ENCODE measurements around the gene CEACAM8. TPM values are rescaled to one million over a fixed set of nuclear protein-coding genes. Genes with fewer than 3 reads are reported as not detected.

The CEACAM8 gene
- total and polyA plus RNA-seq, 7 donors: 0.03 to 0.25 TPM; not detected in 5

GRCh38 chr19:42573642-42574041 is 21.1 kb downstream of the CEACAM8 start:
- Histone ChIP-seq H3K4me3 (no peak overlapping the region), H3K4me1 (no peaks in the 10 kb centered on the region), H3K27ac (no peak overlapping the region), H3K9me3 (no peaks in the 10 kb centered on the region), H3K27me3 (ENCODE audit: insufficient read depth in 3 of 3, low read length in 2 of 3) (no peaks in the 10 kb centered on the region), H3K36me3 (ENCODE audit: insufficient read depth in 1 of 2, low read depth in 1 of 2) (no peaks in the 10 kb centered on the region)
- DNase-seq (no peak), ATAC-seq (no peak)
- 50 to 60% (median 51%) methylated on average over 1 of the region's 1 CpG for WGBS, 3 donors
- intact Hi-C loops (cut with DNase I): no loop called here
- TF ChIP-seq CTCF (IDR thresholded peaks at IDR 0.05): no peak

GRCh38 chr19:42571116-42571515 is 23.6 kb downstream of the CEACAM8 start:
- H3K4me3 ChIP-seq: no peak overlapping the region
- intact Hi-C loops (cut with DNase I): no loop called here
- WGBS, 3 donors: 57 to 73% (median 68%) methylated on average over 2 of the region's 2 CpGs
- no peaks in the 10 kb centered on the region for H3K36me3 ChIP-seq (ENCODE audit: insufficient read depth in 1 of 2, low read depth in 1 of 2)
- DNase-seq (no peak), ATAC-seq (no peak)
- no peak overlapping the region for H3K27ac ChIP-seq
- H3K27me3 ChIP-seq (ENCODE audit: insufficient read depth in 3 of 3, low read length in 2 of 3): no peaks in the 10 kb centered on the region
- H3K9me3 ChIP-seq: no peaks in the 10 kb centered on the region
- TF ChIP-seq CTCF (IDR thresholded peaks at IDR 0.05): no peak
- peaks cover 3% of the 10 kb centered on the region for H3K4me1 ChIP-seq

GRCh38 chr19:42569193-42569592 is 25.5 kb downstream of the CEACAM8 start:
- intact Hi-C loops (cut with DNase I): no loop called here
- no peak for ATAC-seq
- H3K27ac ChIP-seq: no peak overlapping the region
- H3K4me3 ChIP-seq: no peak overlapping the region
- no peak for DNase-seq
- no peak for TF ChIP-seq CTCF (IDR thresholded peaks at IDR 0.05)
- H3K4me1 ChIP-seq: peaks cover 6% of the 10 kb centered on the region
- H3K36me3 ChIP-seq (ENCODE audit: insufficient read depth in 1 of 2, low read depth in 1 of 2): no peaks in the 10 kb centered on the region
- 72 to 76% (median 76%) methylated on average over 2 of the region's 2 CpGs for WGBS, 3 donors
- no peaks in the 10 kb centered on the region for H3K9me3 ChIP-seq
- H3K27me3 ChIP-seq (ENCODE audit: insufficient read depth in 3 of 3, low read length in 2 of 3): no peaks in the 10 kb centered on the region

GRCh38 chr19:42568006-42568405 is 26.7 kb downstream of the CEACAM8 start:
- WGBS, 3 donors: 74 to 76% (median 75%) methylated on average over 4 of the region's 4 CpGs
- no peaks in the 10 kb centered on the region for H3K36me3 ChIP-seq (ENCODE audit: insufficient read depth in 1 of 2, low read depth in 1 of 2)
- H3K4me1 ChIP-seq: peaks cover 9% of the 10 kb centered on the region
- no peak for ATAC-seq
- H3K4me3 ChIP-seq: no peak overlapping the region
- intact Hi-C loops (cut with DNase I): no loop called here
- H3K27me3 ChIP-seq (ENCODE audit: insufficient read depth in 3 of 3, low read length in 2 of 3): no peaks in the 10 kb centered on the region
- DNase-seq: no peak
- no peak for TF ChIP-seq CTCF (IDR thresholded peaks at IDR 0.05)
- H3K9me3 ChIP-seq: no peaks in the 10 kb centered on the region
- H3K27ac ChIP-seq: no peak overlapping the region

GRCh38 chr19:42567567-42567966 is 27.2 kb downstream of the CEACAM8 start:
- no peak for ATAC-seq
- Histone ChIP-seq H3K4me3 (no peak overlapping the region), H3K36me3 (ENCODE audit: insufficient read depth in 1 of 2, low read depth in 1 of 2) (no peaks in the 10 kb centered on the region), H3K9me3 (no peaks in the 10 kb centered on the region), H3K27ac (no peak overlapping the region), H3K27me3 (ENCODE audit: insufficient read depth in 3 of 3, low read length in 2 of 3) (no peaks in the 10 kb centered on the region), H3K4me1 (peaks cover 9% of the 10 kb centered on the region)
- no peak for TF ChIP-seq CTCF (IDR thresholded peaks at IDR 0.05)
- no peak for DNase-seq
- intact Hi-C loops (cut with DNase I): no loop called here
- WGBS, 3 donors: 85 to 88% (median 85%) methylated on average over 4 of the region's 4 CpGs

All from psoas muscle (tissue), 8 donors.